DOHH2 (cell line): ENCODE results near the gene POT1.

ENCODE experiments used
- EZH2phosphoT487 ChIP-seq: fragments of 200-600 bp; sonication (generic); IDR thresholded peaks from 2 replicates; pipeline ENCODE4 v1.6.1; 2017; ENCODE audit warnings: borderline replicate concordance, mild to moderate bottlenecking, antibody characterized with exemption, low read length, moderate library complexity, mixed read lengths
- TF ChIP-seq, protein P1 (sequence below): fragments of 200-600 bp; sonication (generic); IDR thresholded peaks from one replicate; pipeline ENCODE4 v1.5.1; 2014; ENCODE audit warnings: antibody characterized with exemption, mild to moderate bottlenecking, low read depth, low read length; ENCODE audit not compliant: poor library complexity, severe bottlenecking

DNA sequence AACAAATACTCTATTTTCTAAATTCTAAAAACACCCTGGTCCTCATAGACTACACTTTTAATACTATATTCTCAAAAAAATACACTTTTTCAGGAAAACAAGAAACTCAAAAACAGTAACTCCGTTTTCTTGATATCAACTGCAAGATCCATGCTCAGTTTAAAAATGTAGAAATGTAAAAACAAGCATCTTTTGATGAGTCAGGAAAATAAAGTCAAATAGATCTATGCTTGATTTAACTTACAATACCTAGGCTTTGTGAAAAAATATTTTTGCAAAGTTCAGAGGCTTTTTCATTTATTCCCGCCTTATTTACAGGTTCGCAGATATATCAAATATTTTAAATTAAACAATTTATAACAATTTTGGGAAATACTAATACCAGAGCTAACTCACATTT, 33.6 kb downstream of the POT1 start:
- TF ChIP-seq, protein P1, sequence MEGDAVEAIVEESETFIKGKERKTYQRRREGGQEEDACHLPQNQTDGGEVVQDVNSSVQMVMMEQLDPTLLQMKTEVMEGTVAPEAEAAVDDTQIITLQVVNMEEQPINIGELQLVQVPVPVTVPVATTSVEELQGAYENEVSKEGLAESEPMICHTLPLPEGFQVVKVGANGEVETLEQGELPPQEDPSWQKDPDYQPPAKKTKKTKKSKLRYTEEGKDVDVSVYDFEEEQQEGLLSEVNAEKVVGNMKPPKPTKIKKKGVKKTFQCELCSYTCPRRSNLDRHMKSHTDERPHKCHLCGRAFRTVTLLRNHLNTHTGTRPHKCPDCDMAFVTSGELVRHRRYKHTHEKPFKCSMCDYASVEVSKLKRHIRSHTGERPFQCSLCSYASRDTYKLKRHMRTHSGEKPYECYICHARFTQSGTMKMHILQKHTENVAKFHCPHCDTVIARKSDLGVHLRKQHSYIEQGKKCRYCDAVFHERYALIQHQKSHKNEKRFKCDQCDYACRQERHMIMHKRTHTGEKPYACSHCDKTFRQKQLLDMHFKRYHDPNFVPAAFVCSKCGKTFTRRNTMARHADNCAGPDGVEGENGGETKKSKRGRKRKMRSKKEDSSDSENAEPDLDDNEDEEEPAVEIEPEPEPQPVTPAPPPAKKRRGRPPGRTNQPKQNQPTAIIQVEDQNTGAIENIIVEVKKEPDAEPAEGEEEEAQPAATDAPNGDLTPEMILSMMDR = no peak
- no peak for TF ChIP-seq EZH2phosphoT487
